GM21619 (cell line): ENCODE measurements around the gene GGA2.
"Not testable (repeated sequence)": the region's sequence is repeated elsewhere in the genome, so short reads cannot be mapped to it uniquely, and the experiment has no call there.

Source experiments
- ATAC-seq: cut with Tn5 transposase; IDR thresholded peaks from one replicate; pipeline ENCODE4 v1.9.1; 2021; ENCODE audit not compliant: unreplicated experiment

The GGA2 gene, protein sequence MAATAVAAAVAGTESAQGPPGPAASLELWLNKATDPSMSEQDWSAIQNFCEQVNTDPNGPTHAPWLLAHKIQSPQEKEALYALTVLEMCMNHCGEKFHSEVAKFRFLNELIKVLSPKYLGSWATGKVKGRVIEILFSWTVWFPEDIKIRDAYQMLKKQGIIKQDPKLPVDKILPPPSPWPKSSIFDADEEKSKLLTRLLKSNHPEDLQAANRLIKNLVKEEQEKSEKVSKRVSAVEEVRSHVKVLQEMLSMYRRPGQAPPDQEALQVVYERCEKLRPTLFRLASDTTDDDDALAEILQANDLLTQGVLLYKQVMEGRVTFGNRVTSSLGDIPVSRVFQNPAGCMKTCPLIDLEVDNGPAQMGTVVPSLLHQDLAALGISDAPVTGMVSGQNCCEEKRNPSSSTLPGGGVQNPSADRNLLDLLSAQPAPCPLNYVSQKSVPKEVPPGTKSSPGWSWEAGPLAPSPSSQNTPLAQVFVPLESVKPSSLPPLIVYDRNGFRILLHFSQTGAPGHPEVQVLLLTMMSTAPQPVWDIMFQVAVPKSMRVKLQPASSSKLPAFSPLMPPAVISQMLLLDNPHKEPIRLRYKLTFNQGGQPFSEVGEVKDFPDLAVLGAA

DNA sequence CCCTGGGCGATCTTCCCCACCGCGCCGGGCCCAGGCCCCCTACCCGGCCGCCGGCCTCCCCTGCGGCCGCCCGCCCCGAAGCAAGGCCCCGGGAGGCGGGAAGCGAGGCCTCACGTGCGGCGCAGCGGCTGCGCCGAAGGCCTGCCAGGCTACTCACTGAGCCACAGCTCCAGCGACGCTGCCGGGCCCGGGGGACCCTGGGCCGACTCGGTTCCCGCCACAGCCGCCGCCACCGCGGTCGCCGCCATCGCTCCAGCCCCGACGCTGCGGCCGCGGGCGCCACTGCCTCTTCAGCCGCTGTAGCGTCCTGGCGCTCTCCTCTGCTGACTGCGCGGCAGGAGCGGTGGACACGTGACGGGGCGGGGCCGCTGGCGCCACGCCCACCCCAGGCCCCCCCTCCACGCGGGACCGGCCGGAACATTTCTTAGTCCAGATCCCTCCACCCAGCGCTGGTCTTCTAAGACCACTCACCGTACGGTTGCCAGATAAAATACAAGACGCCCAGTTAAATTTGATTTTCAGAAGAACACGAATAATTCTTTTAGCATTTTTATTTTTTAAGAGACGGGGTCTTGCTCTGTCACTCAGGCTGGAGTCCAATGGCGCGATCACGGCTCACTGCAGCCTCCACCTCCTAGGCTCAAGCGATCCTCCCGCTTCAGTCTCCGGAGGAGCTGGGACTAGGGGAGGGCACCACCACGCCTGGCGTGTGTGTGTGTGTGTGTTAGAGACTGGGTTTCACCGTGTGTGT is at the start of gene GGA2:
Gene GGA2, minus strand, starts transcription at position 331 of the 751 bp plus-strand sequence. Its CDS starts 83 bp downstream, at position 248.
- ATAC-seq: peak; percentile 79

DNA sequence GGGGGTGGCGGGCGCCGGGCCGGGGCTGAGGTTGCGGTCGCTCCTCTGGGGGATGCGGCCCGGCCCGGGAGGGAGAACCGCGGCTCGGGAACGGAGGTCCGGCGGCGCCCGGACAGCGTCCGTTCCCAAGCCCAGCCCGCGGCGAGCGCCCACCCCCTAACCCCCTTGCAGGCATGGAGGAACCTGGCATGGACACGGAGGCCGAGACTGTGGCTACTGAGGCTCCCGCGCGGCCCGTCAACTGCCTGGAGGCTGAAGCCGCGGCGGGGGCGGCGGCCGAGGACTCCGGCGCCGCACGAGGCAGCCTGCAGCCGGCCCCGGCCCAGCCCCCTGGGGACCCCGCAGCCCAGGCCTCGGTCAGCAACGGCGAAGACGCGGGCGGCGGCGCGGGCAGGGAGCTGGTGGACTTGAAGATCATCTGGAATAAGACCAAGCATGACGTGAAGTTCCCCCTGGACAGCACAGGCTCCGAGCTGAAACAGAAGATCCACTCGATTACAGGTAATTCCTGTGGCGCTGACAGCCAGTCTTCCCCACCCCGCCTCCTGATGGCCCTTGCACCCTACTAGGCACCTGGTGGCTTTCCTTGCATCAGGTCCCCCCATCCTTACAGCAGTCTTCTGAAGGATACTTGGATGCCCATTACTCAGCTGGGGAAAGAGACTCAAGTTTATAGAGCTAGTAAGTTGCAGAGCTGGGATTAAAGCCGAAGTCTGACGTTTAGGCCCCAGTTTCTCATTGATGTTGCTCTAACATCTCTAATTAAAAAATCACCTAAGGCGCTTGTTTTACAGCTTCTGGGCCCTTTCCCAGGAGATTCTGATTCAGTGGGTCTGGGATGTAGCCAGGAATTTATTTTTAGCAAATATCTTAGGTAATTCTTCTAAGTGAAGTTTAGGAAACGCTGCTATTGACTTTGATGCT is 47.7 kb upstream of the GGA2 start:
- peak; percentile 8 for ATAC-seq

DNA sequence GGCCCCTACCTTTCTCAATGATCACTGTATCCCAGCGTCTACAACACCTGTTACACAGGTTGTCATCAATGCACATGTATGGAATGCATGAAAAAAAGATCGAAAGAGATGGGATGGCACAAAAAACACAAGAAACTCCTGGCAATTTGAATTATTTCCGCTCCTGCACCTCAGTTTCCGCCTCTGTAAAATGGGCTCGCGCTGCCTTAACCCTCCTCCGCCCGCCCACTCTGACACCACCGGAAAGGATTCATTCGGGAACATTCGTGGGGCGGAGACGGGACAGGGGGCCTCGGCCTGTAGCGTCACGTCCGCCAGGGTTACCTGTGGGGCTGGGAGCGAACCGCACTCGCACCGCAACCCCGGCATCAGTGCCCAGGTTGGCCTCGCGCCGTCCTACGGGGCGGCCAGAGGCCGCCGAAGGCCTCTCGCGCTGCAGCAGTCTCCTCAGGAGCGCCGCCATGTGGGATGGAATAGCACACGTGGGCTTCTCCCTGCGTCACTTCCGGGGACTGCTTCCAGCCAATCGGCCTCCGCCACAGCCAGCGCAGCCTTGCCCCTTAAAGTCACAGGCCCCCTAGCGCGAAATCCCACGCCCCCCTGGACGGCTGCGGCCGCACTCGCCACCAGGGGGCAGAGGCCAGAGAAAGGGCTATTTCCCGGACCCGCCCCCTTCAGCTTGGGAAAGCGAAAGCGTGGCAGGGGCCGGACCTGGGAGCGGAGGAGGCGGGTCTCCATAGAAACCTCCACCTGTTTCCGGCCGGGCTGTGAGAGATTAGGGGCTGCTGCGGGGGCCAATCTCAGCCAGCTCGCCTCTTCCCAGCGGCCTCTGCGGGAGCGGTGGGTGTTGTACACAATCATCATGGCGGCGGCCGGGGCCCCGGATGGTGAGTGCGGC is 46.8 kb upstream of the GGA2 start, which contains the start of the genes EARS2 and UBFD1:
Gene EARS2, minus strand, starts transcription at position 470 of the 898 bp plus-strand sequence. Its CDS starts 7 bp downstream, at position 463.
Gene UBFD1, plus strand, starts transcription at position 847 of the 898 bp plus-strand sequence. Its CDS starts 16 bp downstream, at position 863.
- ATAC-seq: peak; percentile 88

DNA sequence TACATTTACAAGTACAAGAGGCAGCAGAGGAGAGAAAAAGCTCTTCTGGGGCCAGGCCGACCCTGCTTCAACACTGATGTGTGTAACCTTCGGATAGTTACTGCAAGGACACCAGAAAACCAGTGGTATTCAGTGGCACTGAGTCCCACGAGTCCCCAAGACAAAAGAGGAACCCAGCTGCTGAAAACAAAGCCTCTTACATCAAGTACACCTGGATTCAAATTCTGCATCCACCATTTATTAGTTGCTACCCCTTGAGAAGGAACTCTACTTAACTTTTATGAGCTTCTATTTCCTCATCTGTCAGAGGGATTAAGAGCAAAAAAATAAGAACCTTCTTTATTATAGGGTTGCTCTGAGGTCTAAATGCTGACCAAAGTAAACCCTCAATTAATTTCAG is 44.2 kb upstream of the GGA2 start:
- ATAC-seq: no peak

GRCh38 chr16:23552161-23552560 is 41.9 kb upstream of the GGA2 start:
- ATAC-seq: no peak

DNA sequence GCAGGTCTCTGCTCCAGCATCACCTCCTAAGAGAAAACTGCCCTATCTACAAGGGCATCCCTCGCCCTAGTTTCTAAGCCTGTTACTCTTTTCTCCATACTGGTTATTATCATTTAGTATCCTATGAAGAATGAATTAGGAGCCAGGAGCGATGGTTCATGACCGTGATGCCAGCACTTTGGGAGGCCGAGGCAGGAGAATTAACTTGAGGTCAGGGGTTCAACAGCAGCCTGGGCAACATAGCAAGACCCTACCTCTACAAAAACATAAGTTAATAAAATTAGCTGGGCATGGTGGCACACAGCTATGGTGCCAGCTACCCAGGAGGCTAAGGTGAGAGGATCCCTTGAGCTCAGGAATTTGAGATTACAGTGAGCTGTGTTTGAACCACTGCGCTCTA is 39.6 kb upstream of the GGA2 start:
- no peak for ATAC-seq

DNA sequence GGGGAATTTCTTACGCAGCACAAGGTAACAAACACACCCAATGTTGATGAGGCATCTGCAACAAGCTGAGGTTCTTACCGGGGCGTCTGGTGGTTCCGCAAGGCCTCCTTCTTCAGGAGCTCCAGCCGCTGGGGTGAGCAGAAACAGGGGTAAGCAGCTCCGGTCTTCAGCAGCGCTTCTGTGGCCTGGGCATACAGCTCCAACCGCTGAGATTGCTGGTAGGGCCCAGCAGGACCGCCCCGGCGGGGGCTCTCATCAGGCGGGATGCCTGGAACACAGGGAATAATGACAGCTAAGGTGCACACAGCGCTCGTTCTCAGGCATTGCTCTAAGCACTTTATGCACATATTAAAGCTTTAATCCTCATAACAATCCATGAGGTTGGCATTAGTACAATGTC is 34.1 kb upstream of the GGA2 start:
- no peak for ATAC-seq

DNA sequence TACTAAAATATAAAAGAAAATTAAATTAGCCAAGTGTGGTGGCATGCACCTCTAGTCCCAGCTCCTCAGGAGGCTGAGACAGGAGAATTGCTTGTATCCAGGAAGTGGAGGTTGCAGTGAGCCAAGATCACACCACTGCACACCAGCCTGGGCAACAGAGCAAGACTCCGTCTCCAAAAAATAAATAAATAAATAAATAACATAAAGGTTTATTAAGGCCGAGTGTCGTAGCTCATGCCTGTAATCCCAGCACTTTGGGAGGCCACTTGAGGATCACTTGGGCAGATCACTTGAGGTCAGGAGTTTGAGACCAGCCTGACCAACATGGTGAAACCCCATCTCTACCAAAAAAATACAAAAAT is 30.5 kb upstream of the GGA2 start:
- not testable (repeated sequence) for ATAC-seq

- ATAC-seq: no peak
These were observed 29.9 kb upstream of the GGA2 start for GRCh38 chr16:23539984-23540816.

DNA sequence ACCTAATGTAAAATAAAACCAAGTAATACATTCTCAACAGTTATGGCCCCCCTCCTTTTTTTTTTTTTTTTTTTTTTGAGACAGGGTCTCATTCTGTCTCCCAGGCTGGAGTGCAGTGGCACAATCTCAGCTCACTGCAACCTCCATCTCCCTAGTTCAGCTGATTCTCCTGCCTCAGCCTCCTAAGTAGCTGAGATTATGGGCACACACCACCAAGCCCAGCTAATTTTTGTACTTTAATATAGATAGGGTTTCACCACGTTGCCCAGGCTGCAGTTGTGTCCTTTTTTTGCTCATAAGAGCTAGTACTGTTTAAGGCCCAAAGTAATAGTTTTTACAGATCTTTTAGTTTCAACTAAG is 28.6 kb upstream of the GGA2 start:
- ATAC-seq: no peak

DNA sequence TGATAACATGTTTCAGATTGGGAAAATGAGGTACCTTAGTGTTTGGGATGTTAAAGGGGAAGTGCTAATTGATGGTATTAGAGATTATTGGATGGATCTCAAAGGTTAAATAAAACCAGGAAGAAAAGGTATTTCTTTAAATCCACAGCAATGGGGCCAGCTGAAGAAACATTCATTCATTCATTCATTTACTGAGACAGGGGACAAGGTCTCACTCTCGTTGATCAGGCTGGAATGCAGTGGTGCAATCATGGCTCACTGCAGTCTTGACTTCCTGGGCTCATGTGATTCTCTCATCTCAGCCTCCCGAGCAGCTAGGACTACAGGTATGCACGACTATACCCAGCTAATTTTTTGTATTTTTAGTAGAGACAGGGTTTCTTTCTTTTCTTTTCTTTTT is 27.1 kb upstream of the GGA2 start:
- no peak for ATAC-seq

GRCh38 chr16:23535901-23536300 is 25.6 kb upstream of the GGA2 start:
- no peak for ATAC-seq

DNA sequence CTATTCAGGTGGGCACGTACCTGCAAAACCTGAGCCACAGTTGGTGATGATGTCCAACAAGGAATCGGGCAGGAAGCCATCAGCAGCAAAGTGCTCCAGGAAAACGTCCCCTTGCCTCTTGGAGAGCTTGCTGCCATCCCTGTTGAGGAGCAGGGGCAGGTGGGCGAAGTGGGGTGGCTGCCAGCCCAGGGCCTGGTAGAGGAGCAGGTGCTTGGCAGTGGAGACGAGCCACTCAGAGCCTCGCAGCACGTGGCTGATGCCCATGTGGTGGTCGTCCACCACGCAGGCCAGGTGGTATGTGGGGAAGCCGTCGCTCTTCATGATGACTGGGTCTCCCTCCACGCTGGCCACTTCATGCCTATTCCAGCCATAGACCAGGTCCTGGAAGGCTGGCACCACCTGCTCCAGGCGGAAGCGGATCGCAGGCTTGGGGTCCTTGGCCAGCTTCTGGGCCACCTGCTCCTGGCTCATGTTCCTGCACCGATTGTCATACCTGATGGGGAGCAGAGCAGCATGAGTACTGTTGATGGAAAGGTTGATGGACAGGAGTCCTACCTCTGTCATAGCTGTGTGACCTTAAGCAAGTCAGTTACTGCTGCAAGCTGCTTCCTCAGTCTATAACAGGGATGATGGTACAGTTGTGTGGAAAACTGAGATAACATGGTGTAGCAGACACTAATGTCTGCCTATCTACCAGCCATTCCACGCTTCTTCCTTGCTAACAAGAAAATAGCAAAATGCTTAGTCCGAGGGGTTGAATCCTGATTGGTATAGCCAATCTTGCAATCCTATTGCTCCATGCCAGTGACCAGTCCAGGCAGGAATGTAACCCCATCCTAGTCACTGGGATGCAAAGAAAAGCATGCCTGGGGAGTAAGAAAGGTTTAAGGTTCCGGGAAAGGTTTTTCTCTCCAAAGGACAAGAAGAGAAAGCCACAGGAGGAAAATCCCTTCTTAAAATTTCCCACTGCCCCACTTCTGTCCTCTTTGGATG is 24.9 kb upstream of the GGA2 start:
- no peak for ATAC-seq

DNA sequence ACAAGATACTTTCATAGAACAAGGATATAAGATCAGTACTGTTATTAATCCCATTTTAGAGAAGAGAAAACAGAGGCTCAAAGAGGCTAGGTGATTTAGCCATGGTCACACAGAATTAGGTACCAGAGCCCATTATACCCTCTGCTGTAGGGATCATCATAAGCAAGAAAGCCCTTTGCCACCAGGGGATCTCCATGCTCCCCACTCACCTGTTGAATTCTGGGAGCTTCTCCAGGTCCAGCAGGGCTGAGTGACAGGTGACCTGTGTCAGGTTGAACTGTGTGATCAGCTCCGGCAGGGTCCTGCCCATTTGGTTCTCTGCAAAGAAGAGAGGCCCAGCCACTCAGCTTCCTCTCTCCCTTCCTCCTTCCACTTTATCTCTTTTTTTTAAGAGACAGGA is 22.2 kb upstream of the GGA2 start:
- ATAC-seq: no peak

- ATAC-seq: no peak
These were observed 19.8 kb upstream of the GGA2 start for GRCh38 chr16:23530062-23530461.

GRCh38 chr16:23528644-23529310 is 18.5 kb upstream of the GGA2 start:
- no peak for ATAC-seq
